ENCODE results near the gene NLRC3. TPM values are rescaled to one million over a fixed set of nuclear protein-coding genes. Genes with fewer than 3 reads are reported as not detected.

The NLRC3 gene
- total RNA-seq, 1 experiment from 2014 or later: 0.15 TPM

GRCh38 chr16:3550851-3551847, 26.1 kb downstream of the NLRC3 start:
- DNase-seq (ENCODE audit: low read depth, low spot score) (no peak), ATAC-seq (no peak)
- POLR2A ChIA-PET: no interaction called here
- H3K36me3 ChIP-seq (ENCODE audit: control insufficient read depth in 1 of 2, insufficient read depth in 2 of 2, low read length in 2 of 2): no peaks in the 10 kb centered on the region
- H3K27ac ChIP-seq (ENCODE audit: low read depth, low read length): no peak overlapping the region
- RAD21 ChIA-PET (ENCODE audit: low non-redundant PET in 1 of 2, low total read pairs in 2 of 2, uncharacterized antibody in 2 of 2, unreplicated experiment in 2 of 2): no interaction called here
- CTCF ChIA-PET: no interaction called here
- H3K27me3 ChIP-seq (ENCODE audit: insufficient read depth, low read length): no peaks in the 10 kb centered on the region
- no peaks in the 10 kb centered on the region for H3K4me1 ChIP-seq (ENCODE audit: control insufficient read depth in 1 of 2, insufficient read depth in 2 of 2, low read length in 2 of 2)
- no TSS peak for BruUV-seq (replicated peaks)
- no peaks in the 10 kb centered on the region for H3K79me2 ChIP-seq (ENCODE audit: insufficient read depth, low read length)
- H3K4me2 ChIP-seq (ENCODE audit: low read length): no peak overlapping the region
- H3K4me3 ChIP-seq (replicated peaks in 1 of 2; ENCODE audit: low read depth in 1 of 2, low read length in 2 of 2): no peak overlapping the region
- H4K20me1 ChIP-seq (ENCODE audit: insufficient read depth): no peaks in the 10 kb centered on the region
- H2AFZ ChIP-seq (ENCODE audit: low read depth, low read length, poor library complexity, severe bottlenecking): no peak overlapping the region
- TF ChIP-seq RAD21 (IDR thresholded peaks at IDR 0.05; ENCODE audit: low read depth): no peak
- no peak for TF ChIP-seq ZBTB33 (IDR thresholded peaks at IDR 0.05; ENCODE audit: extremely low read depth, insufficient replicate concordance, low read length)
- TF ChIP-seq ELF1 (IDR thresholded peaks at IDR 0.05; ENCODE audit: borderline replicate concordance, low read depth): no peak
- no peak for TF ChIP-seq JUND (IDR thresholded peaks at IDR 0.05)
- no peak for TF ChIP-seq POLR2A (IDR thresholded peaks at IDR 0.05; ENCODE audit: borderline replicate concordance, extremely low read depth, insufficient read depth, insufficient read length)
- no peak for TF ChIP-seq SP1 (IDR thresholded peaks at IDR 0.05; ENCODE audit: low read depth)
- no peak for TF ChIP-seq EGR1 (IDR thresholded peaks at IDR 0.05; ENCODE audit: low read depth)
- TF ChIP-seq FOSL1 (IDR thresholded peaks at IDR 0.05; ENCODE audit: low read depth): no peak
- no peak for TF ChIP-seq SRF (IDR thresholded peaks at IDR 0.05; ENCODE audit: low read depth)
- no peak for TF ChIP-seq SIN3A (IDR thresholded peaks at IDR 0.05; ENCODE audit: low read depth)
- intact Hi-C loops (cut with micrococcal nuclease): no loop called here
- no peaks in the 10 kb centered on the region for H3K9me3 ChIP-seq (ENCODE audit: control insufficient read depth in 1 of 2, insufficient read depth in 1 of 2, low read depth in 1 of 2, low read length in 2 of 2)
- H3K9me2 ChIP-seq (ENCODE audit: insufficient read depth): no peaks in the 10 kb centered on the region
- no peak overlapping the region for H3K9ac ChIP-seq (ENCODE audit: low read length)
